Measurements from ENCODE around the gene NCKAP5.

GRCh38 chr2:133422931-133423351, 145.3 kb downstream of the NCKAP5 start:
- TF ChIP-seq EZH2 (IDR thresholded peaks at IDR 0.05; ENCODE audit: borderline replicate concordance) (no peak), CTCF (IDR thresholded peaks at IDR 0.05; ENCODE audit: poor library complexity) (no peak)
